GM23338 (cell line): ENCODE results near the gene PDZD7.
A peak's percentile ranks its signal among the peaks of the same experiment; 100 is the strongest.

Experiments used
- CTCF ChIP-seq, 2 experiments: fragments of 200-600 bp in 1 of 2; sonication (generic) in 1 of 2; conservative IDR thresholded peaks; 2 replicates each; pipeline versions ENCODE4 v1.5.1 to v1.6.1; 2016 to 2017; ENCODE audit warnings: antibody characterized with exemption in 2 of 2, low read depth in 2 of 2, mild to moderate bottlenecking in 2 of 2, moderate library complexity in 1 of 2
- EZH2 ChIP-seq: fragments of 200-600 bp; sonication (generic); IDR thresholded peaks from one replicate; pipeline ENCODE4 v1.8.0; 2017; ENCODE audit warnings: antibody characterized with exemption, mild to moderate bottlenecking, low read depth; ENCODE audit not compliant: unreplicated experiment
- REST ChIP-seq: IDR thresholded peaks from one replicate; pipeline ENCODE4 v1.6.1; 2018; ENCODE audit warnings: antibody characterized with exemption; ENCODE audit not compliant: unreplicated experiment

- TF ChIP-seq CTCF (conservative IDR thresholded peaks at IDR 0.05; ENCODE audit: low read depth in 2 of 2) (peak; percentile 91 to 96), EZH2 (no peak), REST (no peak)
Measured at GRCh38 chr10:101012525-101013364, 18.2 kb downstream of the PDZD7 start.
